ENCODE measurements around the gene NCOR1. TPM values are rescaled to one million over a fixed set of nuclear protein-coding genes. Genes with fewer than 3 reads are reported as not detected.

The NCOR1 gene
- total and polyA plus RNA-seq, 2 of the 8 experiments (the other 6 are each of a cell fraction or from before 2014, with no cell fraction given) = 65.4 to 142 TPM

DNA sequence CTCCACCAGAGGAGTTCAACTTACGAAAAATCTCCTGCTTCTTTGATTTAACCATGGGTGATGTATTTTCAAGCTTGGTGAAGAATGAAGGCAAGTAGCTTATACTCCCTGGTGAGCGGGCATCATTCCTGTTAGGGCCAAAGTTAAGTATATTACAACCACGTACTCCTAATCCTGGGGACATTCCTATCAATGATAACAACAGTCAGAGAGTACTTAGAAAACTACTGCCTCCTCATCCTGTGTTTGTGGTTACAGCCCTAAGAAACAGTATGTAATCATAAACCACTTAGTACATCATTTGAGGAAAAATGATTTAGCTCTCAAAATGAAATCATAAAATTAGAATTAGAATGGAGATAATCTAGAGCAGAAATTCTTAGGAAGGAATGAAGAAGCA lies 168.4 kb downstream of the NCOR1 start:
- H3K23me2 ChIP-seq (ENCODE audit: low read depth, low read length) = no peaks in the 10 kb centered on the region
- H2AK5ac ChIP-seq (ENCODE audit: low read depth, low read length) = no peak overlapping the region
- peaks cover 5 to 45% (median 16%) of the 10 kb centered on the region in 4 experiments; a peak in 7 of 8 replicates for H3K36me3 ChIP-seq (ENCODE audit: control insufficient read depth in 2 of 4, insufficient read depth in 4 of 4, low read length in 3 of 4)
- H3K79me1 ChIP-seq (ENCODE audit: low read depth, low read length) = no peaks in the 10 kb centered on the region; the same call in 1 of the 2 replicates
- no peak overlapping the region for H4K5ac ChIP-seq (ENCODE audit: insufficient read length, low read depth, low read length)
- H2AFZ ChIP-seq (ENCODE audit: low read length) = no peak overlapping the region
- no peak overlapping the region for H2BK5ac ChIP-seq (ENCODE audit: low read depth, low read length)
- ChIA-PET CTCF (ENCODE audit: partially characterized antibody) (interaction anchor here (0.8 to 1.3 kb wide), 2 partner anchors 14 to 368 kb away, joined by 3 to 5 read pairs; partner anchors contain the start of gene TRPV2), POLR2A (ENCODE audit: partially characterized antibody) (interaction anchor here (1.6 kb wide), 1 partner anchor 9 kb away, joined by 6 read pairs; no protein-coding TSS in a partner anchor)
- H3K27ac ChIP-seq (ENCODE audit: low read depth, low read length) = no peak overlapping the region
- WGBS, 2 experiments (ENCODE audit: extremely low coverage in 1 of 2, insufficient coverage in 1 of 2, insufficient read length in 1 of 2, insufficient replicate concordance in 2 of 2, low coverage in 1 of 2, low lambda C conversion rate in 2 of 2, missing lambda C conversion rate in 1 of 2) = 100% methylated on average over 3 of the region's 3 CpGs; no CpG with 5 or more reads in 1 of the 2 experiments
- H3K4ac ChIP-seq (replicated peaks; ENCODE audit: insufficient read length, low read depth, low read length) = no peak overlapping the region
- no peaks in the 10 kb centered on the region for H3K9me3 ChIP-seq (ENCODE audit: insufficient read depth in 2 of 2, low read depth in 1 of 2, low read length in 1 of 2)
- H3K27me3 ChIP-seq (replicated peaks in 1 of 4; ENCODE audit: control insufficient read depth in 3 of 4, extremely low read depth in 1 of 4, insufficient read depth in 3 of 4, low read length in 3 of 4) = no peaks in the 10 kb centered on the region
- no peaks in the 10 kb centered on the region for H3K79me2 ChIP-seq (ENCODE audit: control insufficient read depth in 1 of 2, insufficient read depth in 2 of 2, low read length in 2 of 2)
- no peak overlapping the region for H2BK120ac ChIP-seq (replicated peaks; ENCODE audit: low read depth, low read length)
- H4K8ac ChIP-seq (ENCODE audit: extremely low read depth, insufficient read depth, low read length) = no peak overlapping the region
- no peak overlapping the region for H2BK15ac ChIP-seq (ENCODE audit: low read length)
- H3K4me3 ChIP-seq (ENCODE audit: extremely low read depth in 1 of 4, insufficient read depth in 2 of 4, low read depth in 3 of 4, low read length in 4 of 4) = no peak overlapping the region
- no peak for TF ChIP-seq SUZ12 (IDR thresholded peaks at IDR 0.05; ENCODE audit: low read length)
- no peak for TF ChIP-seq RNF2 (IDR thresholded peaks at IDR 0.05; ENCODE audit: borderline replicate concordance, low read depth, low read length, missing control alignments, poor library complexity, severe bottlenecking)
- TF ChIP-seq MAFK (IDR thresholded peaks at IDR 0.05; ENCODE audit: low read depth, low read length) = no peak
- no peak for TF ChIP-seq RBBP5 (IDR thresholded peaks at IDR 0.05; ENCODE audit: borderline replicate concordance, low read depth, low read length)
- no peak for TF ChIP-seq NANOG (IDR thresholded peaks at IDR 0.05; ENCODE audit: insufficient read depth, low read depth, low read length, poor library complexity, severe bottlenecking)
- no peak for TF ChIP-seq BCL11A (IDR thresholded peaks at IDR 0.05; ENCODE audit: low read depth in 2 of 2, low read length in 2 of 2)
- TF ChIP-seq RFX5 (IDR thresholded peaks at IDR 0.05; ENCODE audit: borderline replicate concordance, low read depth, low read length) = no peak
- TF ChIP-seq JUND (IDR thresholded peaks at IDR 0.05; ENCODE audit: low read length) = no peak
- no peak for TF ChIP-seq USF2 (IDR thresholded peaks at IDR 0.05; ENCODE audit: low read length)
- no peak for TF ChIP-seq SIX5 (IDR thresholded peaks at IDR 0.05; ENCODE audit: low read depth, low read length)
- TF ChIP-seq KDM4A (IDR thresholded peaks at IDR 0.05; ENCODE audit: low read depth, low read length, severe bottlenecking) = no peak
- TF ChIP-seq CBX5 (IDR thresholded peaks at IDR 0.05; ENCODE audit: low read depth, low read length) = no peak
- no peak for TF ChIP-seq POLR2A (IDR thresholded peaks at IDR 0.05; ENCODE audit: control extremely low read depth in 1 of 2, low read depth in 2 of 2, low read length in 2 of 2)
- H3K4me1 ChIP-seq (replicated peaks in 1 of 4; ENCODE audit: control insufficient read depth in 3 of 4, insufficient read depth in 4 of 4, low read length in 3 of 4) = peaks cover 0 to 9% (median 4%) of the 10 kb centered on the region in 4 experiments; a peak in 3 of 7 replicates
- no peak overlapping the region for H3K14ac ChIP-seq (ENCODE audit: insufficient read length)
- no peak overlapping the region for H2BK20ac ChIP-seq (ENCODE audit: low read length)
- H4K91ac ChIP-seq (replicated peaks; ENCODE audit: insufficient read length, low read length) = no peak overlapping the region
- H3K18ac ChIP-seq (ENCODE audit: extremely low read depth, low read length) = no peak overlapping the region
- no peak overlapping the region for H3K9ac ChIP-seq (replicated peaks in 1 of 4; ENCODE audit: extremely low read depth in 1 of 4, low read depth in 3 of 4, low read length in 3 of 4)
- FAIRE-seq (no peak), DNase-seq (ENCODE audit: low read depth in 1 of 2, low spot score in 2 of 2) (no peak)
- no peak overlapping the region for H2BK12ac ChIP-seq (ENCODE audit: low read depth, low read length)
- H3K23ac ChIP-seq (ENCODE audit: insufficient read length) = no peak overlapping the region
- no peak overlapping the region for H3K56ac ChIP-seq (replicated peaks; ENCODE audit: insufficient read length, low read depth, low read length)
- peaks cover 0 to 2% of the 10 kb centered on the region in 2 experiments for H4K20me1 ChIP-seq (replicated peaks in 1 of 2; ENCODE audit: control insufficient read depth in 1 of 2, insufficient read depth in 2 of 2, low read length in 2 of 2)
- no peak overlapping the region for H3K4me2 ChIP-seq (ENCODE audit: insufficient read depth in 1 of 2, low read depth in 2 of 2, low read length in 2 of 2)
